K562 (cell line): ENCODE data around the gene ACBD3. TPM values are rescaled to one million over a fixed set of nuclear protein-coding genes. Genes with fewer than 3 reads are reported as not detected.

Source experiments
- ATAC-seq: fragments of 200-7000 bp; cut with Tn5 transposase; 3 replicates; pipeline ENCODE4 v1.9.1; 2020; ENCODE audit warnings: moderate library complexity
- BruUV-seq: library from RNA; stranded (reverse); fragments of 400-500 nt; replicated peaks from 2 replicates; lab custom pipeline; 2021; lab: Mats Ljungman, UMichigan
- CTCF ChIA-PET: fragments of 300-600 bp; formaldehyde crosslinking; extraction: SDS; loops from one replicate; lab custom pipeline; 2021; ENCODE audit warnings: low intra/inter-chr PET ratio; lab: Yijun Ruan, JAX
- POLR2A ChIA-PET: fragments of 300-600, 350-650 bp; sonication (Branson Sonifier 250); formaldehyde crosslinking; extraction: SDS; loops from one replicate; lab custom pipeline; 2021; ENCODE audit warnings: antibody characterized with exemption, inconsistent platforms; lab: Yijun Ruan, JAX
- DNase-seq, 4 experiments: peaks; one replicate each; pipeline versions ENCODE4 v3.0.0 to v3.0.0-alpha.2; 2011 to 2018; ENCODE audit warnings: low spot score in 3 of 4, mixed read lengths in 3 of 4; ENCODE audit errors: extremely low read depth in 1 of 4
- FAIRE-seq: peaks from 2 replicates; lab custom pipeline; 2011; peaks lifted over from hg19 to GRCh38; lab: Jason Lieb, UNC
- H2AFZ ChIP-seq: 2 replicates; pipeline ENCODE4 v1.6.0; 2011; ENCODE audit warnings: low read depth, low read length, control low read depth, inconsistent platforms
- H3K27ac ChIP-seq: fragments of 200-600 bp; 3 replicates; pipeline ENCODE4 v1.8.0; 2011; ENCODE audit warnings: low read depth, mild to moderate bottlenecking, control low read depth, inconsistent platforms, low read length, moderate library complexity, mixed read lengths; ENCODE audit errors: extremely low read depth
- H3K27me3 ChIP-seq, 2 experiments: fragments of 300-600 bp in 1 of 2; 2 replicates in 1 of 2; 3 replicates in 1 of 2; pipeline versions ENCODE4 v1.6.0 to v1.8.0; 2011; ENCODE audit warnings: inconsistent platforms in 2 of 2, low read length in 2 of 2, mild to moderate bottlenecking in 1 of 2, mixed read lengths in 1 of 2, moderate library complexity in 1 of 2; ENCODE audit not compliant: control insufficient read depth in 2 of 2, insufficient read depth in 2 of 2
- H3K36me3 ChIP-seq: fragments of 300-600 bp; 3 replicates; pipeline ENCODE4 v1.8.0; 2011; ENCODE audit warnings: mild to moderate bottlenecking, low read length, inconsistent platforms; ENCODE audit not compliant: control insufficient read depth, insufficient read depth
- H3K4me1 ChIP-seq, 2 experiments: fragments of 200-600 bp in 1 of 2; replicated peaks in 1 of 2; 2 replicates in 1 of 2; 3 replicates in 1 of 2; pipeline versions ENCODE4 v1.5.1 to v1.8.0; 2011; ENCODE audit warnings: inconsistent platforms in 2 of 2, low read length in 2 of 2, mild to moderate bottlenecking in 1 of 2, mixed read lengths in 1 of 2, moderate library complexity in 1 of 2; ENCODE audit not compliant: control insufficient read depth in 2 of 2, insufficient read depth in 2 of 2
- H3K4me2 ChIP-seq: 2 replicates; pipeline ENCODE4 v1.6.1; 2011; ENCODE audit warnings: low read length, control low read depth, inconsistent platforms, mixed read lengths; ENCODE audit not compliant: insufficient read depth
- H3K4me3 ChIP-seq: fragments of 200-600 bp; sonication (generic), shearing (Covaris generic); 2 replicates; pipeline ENCODE4 v1.5.1; 2016; ENCODE audit warnings: control low read depth, inconsistent platforms
- H3K79me2 ChIP-seq: fragments of 200-600 bp; 3 replicates; pipeline ENCODE4 v1.8.0; 2011; ENCODE audit warnings: low read length, inconsistent platforms; ENCODE audit not compliant: control insufficient read depth, insufficient read depth
- H3K9ac ChIP-seq, 2 experiments: 2 replicates each; pipeline versions ENCODE4 v1.6.0 to v1.6.1; 2011; ENCODE audit warnings: low read depth in 2 of 2, low read length in 2 of 2, control low read depth in 1 of 2, inconsistent platforms in 1 of 2, mild to moderate bottlenecking in 1 of 2, mixed read lengths in 1 of 2; ENCODE audit not compliant: insufficient read depth in 1 of 2
- H3K9me1 ChIP-seq: one replicate; pipeline ENCODE4 v1.6.0; 2011; ENCODE audit warnings: inconsistent platforms, mild to moderate bottlenecking, low read length, moderate library complexity; ENCODE audit not compliant: control insufficient read depth, insufficient read depth
- H3K9me3 ChIP-seq: replicated peaks from 2 replicates; pipeline ENCODE4 v1.5.1; 2011; ENCODE audit warnings: low read depth, low read length, inconsistent platforms; ENCODE audit not compliant: control insufficient read depth, insufficient read depth
- H4K20me1 ChIP-seq: replicated peaks from 2 replicates; pipeline ENCODE4 v1.6.1; 2011; ENCODE audit warnings: low read length, inconsistent platforms, mixed read lengths; ENCODE audit not compliant: control insufficient read depth, insufficient read depth
- CBX5 ChIP-seq: IDR thresholded peaks from 2 replicates; pipeline ENCODE4 v1.6.1; 2014; ENCODE audit warnings: low read depth, borderline replicate concordance
- HMG20B ChIP-seq: fragments of 250-450 bp; sonication (Bioruptor Pico); IDR thresholded peaks from 2 replicates; pipeline ENCODE4 v1.5.0; 2021; ENCODE audit warnings: mild to moderate bottlenecking
- IRF2 ChIP-seq: sonication (generic); formaldehyde crosslinking; IDR thresholded peaks from 2 replicates; pipeline ENCODE4 v1.8.1; 2022; ENCODE audit warnings: mild to moderate bottlenecking, missing genetic modification reagents
- PTRF ChIP-seq: fragments of 450-650 bp; IDR thresholded peaks from 2 replicates; pipeline ENCODE4 v1.6.1; 2016; ENCODE audit warnings: mild to moderate bottlenecking, missing genetic modification characterization, missing compliant biosample characterization
- RBM39 ChIP-seq: fragments of 200-400 bp; formaldehyde crosslinking; optimal IDR thresholded peaks from 2 replicates; pipeline ENCODE3; 2018; ENCODE audit warnings: low read depth, low read length
- RFX5 ChIP-seq: IDR thresholded peaks from 2 replicates; pipeline ENCODE4 v1.6.1; 2011; ENCODE audit warnings: low read depth, mild to moderate bottlenecking, improper control_type of control experiment, low read length
- SAFB2 ChIP-seq: fragments of 200-400 bp; formaldehyde crosslinking; IDR thresholded peaks from 2 replicates; pipeline ENCODE4 v1.6.1; 2018; ENCODE audit warnings: borderline replicate concordance, low read length, low read depth, moderate library complexity; ENCODE audit not compliant: severe bottlenecking
- TAF1 ChIP-seq: IDR thresholded peaks from 2 replicates; pipeline ENCODE4 v1.6.1; 2011; ENCODE audit warnings: mild to moderate bottlenecking, low read length, moderate library complexity; ENCODE audit not compliant: insufficient read depth, control insufficient read depth, severe bottlenecking; ENCODE audit errors: extremely low read depth
- ZBED1 ChIP-seq: IDR thresholded peaks from 2 replicates; pipeline ENCODE4 v1.6.1; 2014
- ZNF583 ChIP-seq: fragments of 250-450 bp; sonication (Bioruptor Pico); IDR thresholded peaks from 2 replicates; pipeline ENCODE4 v1.4.0; 2020
- ZNF764 ChIP-seq: fragments of 250-450 bp; sonication (Bioruptor Pico); IDR thresholded peaks from 2 replicates; pipeline ENCODE4 v1.4.0; 2020; ENCODE audit warnings: low read depth, mild to moderate bottlenecking, moderate library complexity
- WGBS: fragments of 100-300 bp; shearing (Covaris generic); methylation state at CpG from one replicate; pipeline ENCODE4 v1.1.6; 2016; ENCODE audit warnings: low coverage, mixed read lengths; ENCODE audit not compliant: insufficient coverage; ENCODE audit errors: missing lambda C conversion rate; 5-methylcytosine and 5-hydroxymethylcytosine counted together
- in situ Hi-C: fragments of 300-500 bp; cut with MboI; formaldehyde crosslinking; loops from 4 replicates; pipeline ENCODE4 v1.15.0; 2018; ENCODE audit warnings: inconsistent platforms, mixed read lengths
- intact Hi-C: fragments of 100-400 bp; cut with micrococcal nuclease; formaldehyde crosslinking; loops from 2 replicates; pipeline ENCODE4 v1.14.2; 2022
- polyA plus RNA-seq, 8 experiments: library from polyadenylated mRNA; depleted of rRNA in 4 of 8; stranded (reverse) in 5 of 8; unstranded in 3 of 8; fragments of >200 nt; fragmentation: Nextera tagmentation in 2 of 8; fragmentation: Illumina TruSeq in 1 of 8; extraction: Ambion mirVana in 2 of 8; extraction: Trizol in 1 of 8; gene quantifications; 2 replicates each; pipeline versions ENCODE4 v1.2.1 to v1.2.3, GENCODE V29; 2011 to 2014; ENCODE audit warnings: inconsistent platforms in 1 of 8, missing spikeins in 1 of 8
- total RNA-seq, 7 experiments: library from RNA; depleted of rRNA in 6 of 7; stranded (reverse); fragments of >200 nt in 6 of 7; fragmentation: Illumina TruSeq in 2 of 7; extraction: Trizol in 2 of 7; gene quantifications; 2 replicates each; pipeline versions ENCODE4 v1.2.1 to v1.2.3, GENCODE V29; 2011 to 2021; ENCODE audit warnings: low replicate concordance in 1 of 7
- TF ChIP-seq, protein P1 (sequence below), 2 experiments: fragments of 200-800 bp in 1 of 2; sonication (Bioruptor generic) in 1 of 2; sonication (generic) in 1 of 2; formaldehyde crosslinking in 1 of 2; IDR thresholded peaks in 1 of 2; conservative IDR thresholded peaks in 1 of 2; 2 replicates each; pipeline versions ENCODE4 v1.5.0 to v1.6.1; 2016 to 2020; ENCODE audit warnings: missing compliant biosample characterization in 1 of 2, missing genetic modification characterization in 1 of 2, missing genetic modification reagents in 1 of 2
- TF ChIP-seq, protein P2 (sequence below): conservative IDR thresholded peaks from 2 replicates; pipeline ENCODE4 v1.6.1; 2011; ENCODE audit warnings: low read depth, mild to moderate bottlenecking, low read length; ENCODE audit not compliant: control insufficient read depth

ACBD3 gene
- total and polyA plus RNA-seq, 9 of the 15 experiments (the other 6 are each of a cell fraction or from before 2014, with no cell fraction given) = 11.1 to 36.7 (median 26.9) TPM

DNA sequence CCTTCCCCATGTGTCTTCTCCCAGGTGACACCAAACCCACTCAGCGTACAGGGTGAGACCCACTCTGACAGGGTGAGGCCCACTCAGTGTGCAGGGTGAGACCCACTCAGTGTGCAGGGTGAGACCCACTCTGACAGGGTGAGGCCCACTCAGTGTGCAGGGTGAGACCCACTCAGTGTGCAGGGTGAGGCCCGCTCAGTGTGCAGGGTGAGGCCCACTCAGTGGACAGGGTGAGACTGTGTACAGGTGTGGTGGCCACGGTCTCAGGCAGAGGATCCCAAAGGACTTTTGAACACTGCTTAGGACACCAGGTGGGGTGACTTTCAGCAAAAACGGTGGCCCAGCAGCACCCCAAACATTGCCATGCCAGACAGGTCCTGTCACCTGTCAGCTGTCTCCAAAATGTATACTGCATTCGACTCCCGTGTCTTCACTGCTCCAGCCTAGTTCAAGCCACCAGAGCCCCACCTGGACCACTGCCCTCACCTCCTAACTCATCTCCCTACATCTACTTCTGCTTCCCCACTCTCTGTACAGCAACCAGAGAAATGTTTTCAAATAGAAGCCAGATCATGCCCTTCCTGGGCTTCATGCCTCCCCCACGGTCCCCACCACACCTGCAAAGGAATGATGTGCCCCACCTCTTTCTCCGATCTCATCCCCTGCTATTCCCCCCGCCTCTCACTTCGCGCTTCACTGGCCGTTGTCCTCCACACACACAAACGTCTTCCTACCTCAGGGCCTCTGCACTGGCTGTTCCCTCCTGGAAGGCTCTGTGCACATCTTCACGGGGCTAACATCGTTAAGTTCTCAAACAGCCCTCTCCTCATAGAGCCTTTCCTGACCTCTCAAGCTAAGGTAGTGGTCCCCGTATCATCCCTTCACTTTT, 52.1 kb downstream of the ACBD3 start (continued):
- TF ChIP-seq IRF2 (CRISPR knock-in tag) = 0 out of 2 replicates have a peak, but pooled peaks have one; percentile 21
- TF ChIP-seq TAF1 = no peak
- no peak for TF ChIP-seq ZBED1

GRCh38 chr1:226133504-226134123, 52.9 kb downstream of the ACBD3 start:
- CTCF ChIA-PET = no interaction called here

More at GRCh38 chr1:226133504-226134123, 52.9 kb downstream of the ACBD3 start:
- Histone ChIP-seq H3K36me3 (no peaks in the 10 kb centered on the region), H3K9me1 (no peaks in the 10 kb centered on the region), H4K20me1 (no peaks in the 10 kb centered on the region; the same call in 1 of the 2 replicates), H3K9me3 (no peaks in the 10 kb centered on the region), H3K9ac (no peak overlapping the region), H3K27ac (no peak overlapping the region), H3K4me3 (no peak overlapping the region), H3K4me1 (peaks cover 7 to 29% of the 10 kb centered on the region in 2 experiments), H3K4me2 (no peak overlapping the region), H3K27me3 (peaks cover 4 to 10% of the 10 kb centered on the region in 2 experiments; a peak in 2 of 5 replicates), H2AFZ (no peak overlapping the region), H3K79me2 (no peaks in the 10 kb centered on the region)
- DNase-seq = no peak
- intact Hi-C loops (no loop called here), in situ Hi-C loops (no loop called here)
- no peak for TF ChIP-seq PTRF (tag)
- TF ChIP-seq, protein P1, sequence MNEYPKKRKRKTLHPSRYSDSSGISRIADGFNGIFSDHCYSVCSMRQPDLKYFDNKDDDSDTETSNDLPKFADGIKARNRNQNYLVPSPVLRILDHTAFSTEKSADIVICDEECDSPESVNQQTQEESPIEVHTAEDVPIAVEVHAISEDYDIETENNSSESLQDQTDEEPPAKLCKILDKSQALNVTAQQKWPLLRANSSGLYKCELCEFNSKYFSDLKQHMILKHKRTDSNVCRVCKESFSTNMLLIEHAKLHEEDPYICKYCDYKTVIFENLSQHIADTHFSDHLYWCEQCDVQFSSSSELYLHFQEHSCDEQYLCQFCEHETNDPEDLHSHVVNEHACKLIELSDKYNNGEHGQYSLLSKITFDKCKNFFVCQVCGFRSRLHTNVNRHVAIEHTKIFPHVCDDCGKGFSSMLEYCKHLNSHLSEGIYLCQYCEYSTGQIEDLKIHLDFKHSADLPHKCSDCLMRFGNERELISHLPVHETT (CRISPR knock-in tag; conservative IDR thresholded peaks at IDR 0.05 in 1 of 2, IDR thresholded peaks at IDR 0.05 in 1 of 2) = no peak
- TF ChIP-seq ZNF583 (CRISPR knock-in tag) = no peak
- TF ChIP-seq HMG20B (CRISPR knock-in tag) = no peak
- TF ChIP-seq ZNF764 (CRISPR knock-in tag) = no peak
- no peak for TF ChIP-seq RBM39
- TF ChIP-seq CBX5 = no peak
- TF ChIP-seq SAFB2 = no peak
- no peak for TF ChIP-seq RFX5
- TF ChIP-seq, protein P2, sequence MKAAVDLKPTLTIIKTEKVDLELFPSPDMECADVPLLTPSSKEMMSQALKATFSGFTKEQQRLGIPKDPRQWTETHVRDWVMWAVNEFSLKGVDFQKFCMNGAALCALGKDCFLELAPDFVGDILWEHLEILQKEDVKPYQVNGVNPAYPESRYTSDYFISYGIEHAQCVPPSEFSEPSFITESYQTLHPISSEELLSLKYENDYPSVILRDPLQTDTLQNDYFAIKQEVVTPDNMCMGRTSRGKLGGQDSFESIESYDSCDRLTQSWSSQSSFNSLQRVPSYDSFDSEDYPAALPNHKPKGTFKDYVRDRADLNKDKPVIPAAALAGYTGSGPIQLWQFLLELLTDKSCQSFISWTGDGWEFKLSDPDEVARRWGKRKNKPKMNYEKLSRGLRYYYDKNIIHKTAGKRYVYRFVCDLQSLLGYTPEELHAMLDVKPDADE = no peak
- no TSS peak for BruUV-seq
- ATAC-seq = no peak
- POLR2A ChIA-PET = interaction anchor here (0.6 to 1.5 kb wide), 5 partner anchors 10 to 237 kb away, joined by 3 to 5 read pairs (median 4); partner anchors contain the start of gene SDE2
- peak; percentile 29 for FAIRE-seq
- 60% methylated on average over 6 of the region's 6 CpGs for WGBS
